HepG2 (cell line): ENCODE data around the gene OFD1. TPM values are rescaled to one million over a fixed set of nuclear protein-coding genes. Genes with fewer than 3 reads are reported as not detected.

Source experiments
- ATAC-seq: fragments of 200-7000 bp; cut with Tn5 transposase; 3 replicates; pipeline ENCODE4 v1.9.1; 2020; ENCODE audit warnings: mild to moderate bottlenecking, moderate library complexity
- BruUV-seq: library from RNA; stranded (reverse); fragments of 400-500 nt; replicated peaks from 2 replicates; lab custom pipeline; 2021; lab: Mats Ljungman, UMichigan
- CTCF ChIA-PET: fragments of 300-600 bp; formaldehyde crosslinking; extraction: SDS; loops from one replicate; lab custom pipeline; 2021; ENCODE audit warnings: low total read pairs, inconsistent platforms, low intra/inter-chr PET ratio; lab: Yijun Ruan, JAX
- POLR2A ChIA-PET: fragments of 350-600 bp; sonication (Branson Sonifier 250); formaldehyde crosslinking; loops from one replicate; lab custom pipeline; 2020; ENCODE audit warnings: antibody characterized with exemption, inconsistent platforms; lab: Yijun Ruan, JAX
- DNase-seq: peaks from one replicate; pipeline ENCODE4 v3.0.0-alpha.2; 2015; ENCODE audit warnings: low spot score
- FAIRE-seq: peaks from 3 replicates; lab custom pipeline; 2011; peaks lifted over from hg19 to GRCh38; lab: Jason Lieb, UNC
- H2AFZ ChIP-seq: one replicate; pipeline ENCODE4 v1.6.1; 2011; ENCODE audit warnings: low read length, inconsistent platforms
- H3K27ac ChIP-seq: fragments of 300-600 bp; 3 replicates; pipeline ENCODE4 v1.8.0; 2011; ENCODE audit warnings: mixed run types, mild to moderate bottlenecking, mixed read lengths, low read length, inconsistent platforms; ENCODE audit not compliant: insufficient read depth; ENCODE audit errors: extremely low read length
- H3K27me3 ChIP-seq, 2 experiments: fragments of 200-600 bp in 1 of 2; 2 replicates in 1 of 2; 3 replicates in 1 of 2; pipeline versions ENCODE4 v1.6.0 to v1.8.0; 2011; ENCODE audit warnings: low read length in 2 of 2, mild to moderate bottlenecking in 2 of 2, moderate library complexity in 2 of 2, inconsistent platforms in 1 of 2; ENCODE audit not compliant: insufficient read depth in 2 of 2, control insufficient read depth in 1 of 2
- H3K36me3 ChIP-seq, 2 experiments: fragments of 200-600 bp in 1 of 2; replicated peaks in 1 of 2; 2 replicates in 1 of 2; 3 replicates in 1 of 2; pipeline versions ENCODE4 v1.5.1 to v1.8.0; 2011; ENCODE audit warnings: low read length in 2 of 2, inconsistent platforms in 1 of 2; ENCODE audit not compliant: insufficient read depth in 2 of 2, control insufficient read depth in 1 of 2
- H3K4me1 ChIP-seq: 2 replicates; pipeline ENCODE4 v1.5.1; 2012; ENCODE audit warnings: low read length, inconsistent platforms; ENCODE audit not compliant: insufficient read depth
- H3K4me2 ChIP-seq: 2 replicates; pipeline ENCODE4 v1.6.0; 2011; ENCODE audit warnings: low read depth, low read length, inconsistent platforms
- H3K4me3 ChIP-seq, 3 experiments: fragments of 200-600 bp in 1 of 3; sonication (generic), shearing (Covaris generic) in 1 of 3; replicated peaks in 1 of 3; 2 replicates each; pipeline ENCODE4 v1.5.1; 2011 to 2016; ENCODE audit warnings: low read length in 3 of 3, inconsistent platforms in 2 of 3, low read depth in 2 of 3, mild to moderate bottlenecking in 2 of 3, control low read depth in 1 of 3, mixed read lengths in 1 of 3; ENCODE audit not compliant: insufficient read depth in 1 of 3
- H3K79me2 ChIP-seq: one replicate; pipeline ENCODE4 v1.6.1; 2011; ENCODE audit warnings: low read length, inconsistent platforms; ENCODE audit not compliant: insufficient read depth
- H3K9ac ChIP-seq: 2 replicates; pipeline ENCODE4 v1.6.0; 2011; ENCODE audit warnings: mild to moderate bottlenecking, low read depth, low read length, inconsistent platforms; ENCODE audit not compliant: insufficient read depth
- H3K9me3 ChIP-seq: 2 replicates; pipeline ENCODE4 v1.5.1; 2012; ENCODE audit warnings: mild to moderate bottlenecking, low read length
- H4K20me1 ChIP-seq: 2 replicates; pipeline ENCODE4 v1.6.0; 2011; ENCODE audit warnings: inconsistent platforms, mild to moderate bottlenecking, low read length, moderate library complexity; ENCODE audit not compliant: insufficient read depth
- AGO2 ChIP-seq: fragments of 200-400 bp; formaldehyde crosslinking; optimal IDR thresholded peaks from 2 replicates; pipeline ENCODE3; 2017; ENCODE audit warnings: mild to moderate bottlenecking, low read depth, low read length, moderate library complexity
- CBX1 ChIP-seq: IDR thresholded peaks from one replicate; pipeline ENCODE4 v1.6.1; 2016; ENCODE audit warnings: antibody characterized with exemption, low read depth
- HMG20A ChIP-seq: IDR thresholded peaks from 2 replicates; pipeline ENCODE4 v1.6.1; 2016; ENCODE audit warnings: borderline replicate concordance
- KDM5B ChIP-seq: sonication (generic); formaldehyde crosslinking; IDR thresholded peaks from 2 replicates; pipeline ENCODE4 v1.4.0; 2020; ENCODE audit warnings: missing genetic modification reagents, mild to moderate bottlenecking, borderline replicate concordance
- NFE2L1 ChIP-seq: sonication (generic); formaldehyde crosslinking; IDR thresholded peaks from 2 replicates; pipeline ENCODE4 v1.4.0; 2020; ENCODE audit warnings: missing genetic modification reagents, mild to moderate bottlenecking, borderline replicate concordance
- PHF8 ChIP-seq: sonication (generic); formaldehyde crosslinking; IDR thresholded peaks from 2 replicates; pipeline ENCODE4 v1.5.0; 2020; ENCODE audit warnings: missing genetic modification reagents
- ZNF589 ChIP-seq: sonication (generic); formaldehyde crosslinking; conservative IDR thresholded peaks from 2 replicates; pipeline ENCODE4 v1.8.0; 2022; ENCODE audit warnings: mild to moderate bottlenecking, moderate library complexity, missing genetic modification reagents
- WGBS: methylation state at CpG from one replicate; pipeline ENCODE4 v1.1.6; 2017; ENCODE audit warnings: low lambda C conversion rate; 5-methylcytosine and 5-hydroxymethylcytosine counted together
- in situ Hi-C: cut with HindIII; loops from 2 replicates; pipeline ENCODE4 v1.10.0; 2017; ENCODE audit warnings: low pct_unique_long_range_greater_than_20kb; ENCODE audit not compliant: extremely low pct_ligation_motif_present
- intact Hi-C: fragments of 100-400 bp; cut with micrococcal nuclease; formaldehyde crosslinking; loops from one replicate; pipeline ENCODE4 v1.10.0; 2022; ENCODE audit not compliant: unreplicated experiment
- polyA plus RNA-seq, 8 experiments: library from polyadenylated mRNA; depleted of rRNA in 3 of 8; stranded (reverse) in 7 of 8; unstranded in 1 of 8; fragments of >200 nt; fragmentation: Illumina TruSeq in 4 of 8; extraction: Trizol in 4 of 8; gene quantifications; 2 replicates each; pipeline versions ENCODE4 v1.2.1 to v1.2.3, GENCODE V29; 2011 to 2016; ENCODE audit warnings: low read depth in 4 of 8, missing spikeins in 1 of 8, mixed read lengths in 1 of 8; ENCODE audit not compliant: insufficient read depth in 1 of 8
- total RNA-seq, 5 experiments: library from RNA; depleted of rRNA; stranded (reverse); fragments of >200 nt; fragmentation: Illumina TruSeq; extraction: Trizol; gene quantifications; 2 replicates each; pipeline ENCODE4 v1.2.3, GENCODE V29; 2016; ENCODE audit warnings: low read depth in 1 of 5
- TF ChIP-seq, protein P1 (sequence below): sonication (generic); formaldehyde crosslinking; IDR thresholded peaks from 2 replicates; pipeline ENCODE4 v1.5.0; 2020; ENCODE audit warnings: mild to moderate bottlenecking, missing genetic modification reagents, moderate library complexity
- TF ChIP-seq, protein P2 (sequence below): IDR thresholded peaks from 2 replicates; pipeline ENCODE4 v1.6.1; 2016
- TF ChIP-seq, protein P3 (sequence below): sonication (generic); formaldehyde crosslinking; IDR thresholded peaks from 2 replicates; pipeline ENCODE4 v1.4.0; 2020; ENCODE audit warnings: mild to moderate bottlenecking, missing genetic modification reagents

OFD1 gene
- total and polyA plus RNA-seq, 2 of the 13 experiments (the other 11 are each of a cell fraction or from before 2014, with no cell fraction given), result 14.9 to 16.4 TPM

DNA sequence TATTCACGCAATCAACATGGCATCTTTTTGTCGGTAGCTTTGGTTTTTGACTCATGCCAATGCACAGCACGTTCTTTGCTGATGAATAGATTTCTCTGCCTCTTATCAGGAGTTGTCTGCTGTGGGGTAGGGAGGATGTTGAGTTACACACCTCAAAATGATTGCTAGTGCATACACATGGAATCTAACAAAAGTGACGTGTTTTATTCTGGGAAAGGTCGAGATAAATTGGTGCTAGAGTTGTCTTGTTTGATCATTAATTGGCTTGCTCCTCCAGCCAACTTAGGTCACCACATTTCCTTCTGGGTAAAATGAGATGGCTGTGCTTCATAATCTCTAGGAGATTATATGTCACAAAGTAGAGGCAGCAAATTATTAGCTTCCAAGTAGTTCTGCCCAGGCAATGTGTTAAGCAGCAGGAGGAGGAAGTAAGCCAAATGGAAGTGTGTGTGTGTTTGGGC is 41.7 kb upstream of the OFD1 start:
- no peak overlapping the region for H3K9ac ChIP-seq
- H3K4me3 ChIP-seq, result no peak overlapping the region
- no peak for FAIRE-seq
- H3K27me3 ChIP-seq, result no peaks in the 10 kb centered on the region
- TF ChIP-seq, protein P1, sequence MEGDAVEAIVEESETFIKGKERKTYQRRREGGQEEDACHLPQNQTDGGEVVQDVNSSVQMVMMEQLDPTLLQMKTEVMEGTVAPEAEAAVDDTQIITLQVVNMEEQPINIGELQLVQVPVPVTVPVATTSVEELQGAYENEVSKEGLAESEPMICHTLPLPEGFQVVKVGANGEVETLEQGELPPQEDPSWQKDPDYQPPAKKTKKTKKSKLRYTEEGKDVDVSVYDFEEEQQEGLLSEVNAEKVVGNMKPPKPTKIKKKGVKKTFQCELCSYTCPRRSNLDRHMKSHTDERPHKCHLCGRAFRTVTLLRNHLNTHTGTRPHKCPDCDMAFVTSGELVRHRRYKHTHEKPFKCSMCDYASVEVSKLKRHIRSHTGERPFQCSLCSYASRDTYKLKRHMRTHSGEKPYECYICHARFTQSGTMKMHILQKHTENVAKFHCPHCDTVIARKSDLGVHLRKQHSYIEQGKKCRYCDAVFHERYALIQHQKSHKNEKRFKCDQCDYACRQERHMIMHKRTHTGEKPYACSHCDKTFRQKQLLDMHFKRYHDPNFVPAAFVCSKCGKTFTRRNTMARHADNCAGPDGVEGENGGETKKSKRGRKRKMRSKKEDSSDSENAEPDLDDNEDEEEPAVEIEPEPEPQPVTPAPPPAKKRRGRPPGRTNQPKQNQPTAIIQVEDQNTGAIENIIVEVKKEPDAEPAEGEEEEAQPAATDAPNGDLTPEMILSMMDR (CRISPR knock-in tag), result no peak
- peaks cover 43% of the 10 kb centered on the region for H3K4me1 ChIP-seq
- H3K79me2 ChIP-seq, result peaks cover 69% of the 10 kb centered on the region
- no peaks in the 10 kb centered on the region for H3K9me3 ChIP-seq
- H3K27ac ChIP-seq, result no peak overlapping the region
- no peak for DNase-seq
- 100% methylated on average over 5 of the region's 5 CpGs for WGBS
- no peaks in the 10 kb centered on the region for H3K36me3 ChIP-seq
- 0 out of 2 replicates have a peak, but pooled peaks cover 3% of the 10 kb centered on the region for H4K20me1 ChIP-seq
- no peak overlapping the region for H2AFZ ChIP-seq
- ChIA-PET POLR2A (interaction anchor here (0.8 kb wide), 1 partner anchor 42 kb away, joined by 4 read pairs; the partner anchor contains the start of genes OFD1 and TRAPPC2), CTCF (no interaction called here)
- intact Hi-C loops, result no loop called here
- H3K4me2 ChIP-seq, result peak overlapping the region; percentile 7; the same call in 1 of the 2 replicates
- no TSS peak for BruUV-seq
- in situ Hi-C loops, result no loop called here
- no peak for ATAC-seq

DNA sequence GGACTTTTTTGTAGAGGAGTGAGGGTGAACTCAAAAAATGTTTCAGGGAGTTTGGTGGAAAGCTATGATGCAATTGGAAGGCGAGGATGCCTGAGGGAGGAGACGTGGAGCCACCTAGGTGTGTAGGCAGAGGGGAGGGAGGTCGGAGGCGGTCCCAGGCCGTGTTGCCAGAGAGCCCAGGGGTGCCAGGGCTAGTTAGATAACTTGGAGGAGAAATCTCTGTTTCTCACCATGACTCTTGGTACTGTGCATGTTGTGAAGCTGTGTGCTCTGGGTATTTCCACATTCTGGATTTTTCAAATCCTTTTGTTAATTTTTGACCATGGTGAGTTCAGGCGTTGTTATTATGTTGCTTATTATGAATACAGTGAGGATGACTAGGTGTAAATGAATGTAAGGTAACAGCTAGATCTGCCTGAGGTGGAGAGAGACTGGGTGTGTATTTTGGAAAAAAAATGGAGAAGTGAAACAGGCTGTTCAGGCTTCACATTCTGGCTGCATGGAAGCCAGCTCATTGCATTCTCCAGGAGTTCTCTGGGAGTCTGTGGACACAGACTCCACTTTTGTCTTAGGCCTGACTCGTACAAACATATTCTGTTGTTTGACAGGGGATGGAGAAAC is 41.1 kb upstream of the OFD1 start:
- intact Hi-C loops, result no loop called here
- TF ChIP-seq AGO2 (no peak), ZNF589 (CRISPR knock-in tag) (no peak), NFE2L1 (no peak), PHF8 (no peak), KDM5B (CRISPR knock-in tag) (no peak), HMG20A (no peak), CBX1 (no peak)
- TF ChIP-seq, protein P2, sequence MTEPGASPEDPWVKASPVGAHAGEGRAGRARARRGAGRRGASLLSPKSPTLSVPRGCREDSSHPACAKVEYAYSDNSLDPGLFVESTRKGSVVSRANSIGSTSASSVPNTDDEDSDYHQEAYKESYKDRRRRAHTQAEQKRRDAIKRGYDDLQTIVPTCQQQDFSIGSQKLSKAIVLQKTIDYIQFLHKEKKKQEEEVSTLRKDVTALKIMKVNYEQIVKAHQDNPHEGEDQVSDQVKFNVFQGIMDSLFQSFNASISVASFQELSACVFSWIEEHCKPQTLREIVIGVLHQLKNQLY (CRISPR knock-in tag), result no peak
- TF ChIP-seq, protein P3, sequence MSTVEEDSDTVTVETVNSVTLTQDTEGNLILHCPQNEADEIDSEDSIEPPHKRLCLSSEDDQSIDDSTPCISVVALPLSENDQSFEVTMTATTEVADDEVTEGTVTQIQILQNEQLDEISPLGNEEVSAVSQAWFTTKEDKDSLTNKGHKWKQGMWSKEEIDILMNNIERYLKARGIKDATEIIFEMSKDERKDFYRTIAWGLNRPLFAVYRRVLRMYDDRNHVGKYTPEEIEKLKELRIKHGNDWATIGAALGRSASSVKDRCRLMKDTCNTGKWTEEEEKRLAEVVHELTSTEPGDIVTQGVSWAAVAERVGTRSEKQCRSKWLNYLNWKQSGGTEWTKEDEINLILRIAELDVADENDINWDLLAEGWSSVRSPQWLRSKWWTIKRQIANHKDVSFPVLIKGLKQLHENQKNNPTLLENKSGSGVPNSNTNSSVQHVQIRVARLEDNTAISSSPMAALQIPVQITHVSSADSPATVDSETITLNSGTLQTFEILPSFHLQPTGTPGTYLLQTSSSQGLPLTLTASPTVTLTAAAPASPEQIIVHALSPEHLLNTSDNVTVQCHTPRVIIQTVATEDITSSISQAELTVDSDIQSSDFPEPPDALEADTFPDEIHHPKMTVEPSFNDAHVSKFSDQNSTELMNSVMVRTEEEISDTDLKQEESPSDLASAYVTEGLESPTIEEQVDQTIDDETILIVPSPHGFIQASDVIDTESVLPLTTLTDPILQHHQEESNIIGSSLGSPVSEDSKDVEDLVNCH, result no peak

More for the DNA sequence above, 41.1 kb upstream of the OFD1 start:
- H3K4me2 ChIP-seq, result no peak overlapping the region
- in situ Hi-C loops, result no loop called here
- H3K9me3 ChIP-seq, result no peaks in the 10 kb centered on the region
- no peak overlapping the region for H2AFZ ChIP-seq
- CTCF ChIA-PET, result no interaction called here
- 0 out of 2 replicates have a peak, but pooled peaks cover 3% of the 10 kb centered on the region for H4K20me1 ChIP-seq
- peak; percentile 5 for DNase-seq
- H3K27ac ChIP-seq, result no peak overlapping the region
- peaks cover 73% of the 10 kb centered on the region for H3K79me2 ChIP-seq
- FAIRE-seq, result no peak
- no peaks in the 10 kb centered on the region for H3K36me3 ChIP-seq
- H3K4me3 ChIP-seq, result no peak overlapping the region
- ATAC-seq, result no peak
- no peak overlapping the region for H3K9ac ChIP-seq
- peaks cover 43% of the 10 kb centered on the region for H3K4me1 ChIP-seq
- H3K27me3 ChIP-seq, result no peaks in the 10 kb centered on the region
- no TSS peak for BruUV-seq
- 77% methylated on average over 5 of the region's 7 CpGs for WGBS
- POLR2A ChIA-PET, result interaction anchor here (0.8 kb wide), 1 partner anchor 41 kb away, joined by 4 read pairs; the partner anchor contains the start of genes OFD1 and TRAPPC2
